Forelimb muscle (tissue), 1 donor: Measurements from ENCODE around the gene C2orf49. TPM values are rescaled to one million over a fixed set of nuclear protein-coding genes. Genes with fewer than 3 reads are reported as not detected.

Experiments used
- DNase-seq: peaks from one replicate; pipeline ENCODE4 v3.0.0-alpha.2; 2013; ENCODE audit warnings: low read depth
- polyA plus RNA-seq: library from polyadenylated mRNA; unstranded; fragments of 120-200 nt; gene quantifications from one replicate; pipeline ENCODE4 v1.2.1, GENCODE V29; 2013; ENCODE audit not compliant: insufficient read length

C2orf49 gene
- 16.6 TPM for polyA plus RNA-seq

DNA sequence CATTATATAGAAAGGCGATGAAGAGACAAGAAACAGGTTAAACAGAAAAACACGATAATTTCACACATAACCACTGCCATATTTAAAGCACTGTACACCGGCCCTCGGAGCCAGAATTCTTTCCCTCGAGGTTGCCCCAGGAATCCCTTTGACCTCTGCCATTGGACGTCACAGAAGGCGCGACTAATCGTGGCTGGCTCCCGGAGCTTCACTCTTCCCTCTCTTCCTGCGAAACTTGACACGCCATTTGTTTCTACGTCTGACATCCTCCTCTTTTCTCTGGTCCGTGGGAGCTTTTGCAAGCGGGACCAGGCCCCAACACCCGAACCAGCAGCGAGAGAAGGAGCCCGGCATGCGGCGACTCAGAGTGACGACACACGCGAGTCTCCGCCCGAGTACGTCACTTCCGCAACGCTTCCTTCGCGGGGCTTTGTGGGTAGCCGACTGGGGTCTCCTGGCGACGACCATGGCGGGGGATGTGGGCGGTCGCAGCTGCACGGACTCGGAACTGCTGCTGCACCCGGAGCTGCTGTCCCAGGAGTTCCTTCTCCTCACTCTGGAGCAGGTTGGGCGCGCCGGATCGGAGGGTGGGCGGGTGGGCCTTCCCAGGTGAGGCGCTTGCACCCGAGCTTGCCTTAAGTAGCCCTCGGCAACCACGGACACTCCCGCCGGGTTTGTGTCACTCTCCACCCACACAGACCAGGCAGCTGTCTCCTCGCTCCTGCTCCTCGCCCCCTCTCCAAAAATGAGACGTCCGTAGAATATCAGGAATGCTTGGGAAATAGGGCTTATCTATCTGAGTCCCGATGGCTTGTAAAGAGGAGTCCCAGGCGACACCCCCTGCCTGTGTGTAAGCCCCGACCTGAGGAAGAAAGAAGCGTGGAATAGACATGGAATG is at the start of gene C2orf49:
Gene C2orf49 (plus strand): TSS at position 419 of the 898 bp plus-strand sequence. CDS start 48 bp downstream, at position 467.
- DNase-seq: peak; percentile 77

DNA sequence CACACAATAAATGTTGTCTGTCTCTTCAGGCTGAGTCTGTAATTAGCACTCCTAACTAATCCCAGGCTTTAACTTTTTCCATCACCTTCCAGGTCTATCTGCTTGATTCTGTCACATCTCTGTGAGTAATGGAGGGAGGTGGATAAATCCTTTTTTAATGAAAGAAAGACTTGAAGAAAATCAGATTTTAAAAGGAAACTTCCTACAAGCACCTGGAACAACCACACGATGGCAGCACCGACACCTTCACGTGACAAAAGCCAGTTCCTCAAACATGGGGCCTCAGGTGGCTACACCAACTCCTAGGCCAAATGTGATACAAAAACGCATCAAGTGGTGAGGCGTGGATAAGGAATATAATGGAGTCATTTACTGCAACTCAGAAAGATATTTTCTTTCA is 49.6 kb upstream of the C2orf49 start:
- no peak for DNase-seq

DNA sequence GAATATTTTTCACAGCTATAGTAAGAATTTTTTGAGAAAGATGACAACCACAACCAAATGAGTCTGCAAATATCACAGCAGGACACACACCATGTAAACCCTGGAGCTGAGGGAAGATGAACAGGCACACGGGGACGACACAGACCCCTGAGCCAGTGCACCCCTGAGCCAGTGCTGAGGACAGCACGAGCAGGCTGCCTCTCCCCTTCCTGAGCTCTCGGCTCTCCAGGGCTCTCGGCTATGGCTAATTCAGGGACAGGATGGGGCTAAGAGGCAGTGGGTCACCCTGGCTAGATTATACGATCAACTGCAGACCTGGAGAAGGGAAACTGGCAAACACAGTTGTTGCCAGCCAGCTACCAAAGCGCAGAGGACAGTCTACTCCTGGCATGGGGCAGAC is 49.2 kb upstream of the C2orf49 start:
- DNase-seq: no peak

GRCh38 chr2:105290981-105291660 is 46.2 kb upstream of the C2orf49 start:
- no peak for DNase-seq

- no peak for DNase-seq
Observed at GRCh38 chr2:105291981-105292380, 45.4 kb upstream of the C2orf49 start.

GRCh38 chr2:105294046-105294445 is 43.3 kb upstream of the C2orf49 start:
- DNase-seq: no peak

DNA sequence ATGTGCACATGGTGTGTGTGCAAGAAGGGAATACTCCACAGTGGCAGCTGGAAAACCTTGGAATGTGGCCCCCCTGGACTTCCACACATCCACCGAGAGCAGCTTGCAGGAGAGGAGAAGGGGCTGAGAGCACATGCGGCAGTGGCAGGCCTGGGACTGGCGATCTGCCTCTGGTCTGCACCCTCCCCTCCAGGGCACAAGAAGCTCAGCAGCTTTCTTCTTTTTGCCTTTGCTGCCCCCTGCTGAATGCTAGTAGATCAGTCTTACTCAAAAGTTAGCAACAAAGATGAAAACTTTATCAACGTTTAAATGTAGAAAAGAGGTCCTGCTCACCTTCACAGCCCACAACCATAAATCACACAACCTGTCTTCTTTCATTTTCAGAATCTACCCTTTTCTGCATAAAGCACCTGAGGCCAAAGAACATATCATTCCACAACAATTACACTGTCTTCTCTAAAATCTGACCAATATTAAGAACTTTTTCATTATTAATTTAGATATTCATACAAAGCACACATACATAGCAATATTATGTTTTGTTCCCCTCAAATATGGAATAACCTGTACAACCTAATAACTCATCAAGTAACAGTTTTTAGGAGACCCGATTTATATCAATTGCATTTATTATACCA is 42.4 kb upstream of the C2orf49 start:
- no peak for DNase-seq

- no peak for DNase-seq
Observed at GRCh38 chr2:105296017-105296611, 41.2 kb upstream of the C2orf49 start.

DNA sequence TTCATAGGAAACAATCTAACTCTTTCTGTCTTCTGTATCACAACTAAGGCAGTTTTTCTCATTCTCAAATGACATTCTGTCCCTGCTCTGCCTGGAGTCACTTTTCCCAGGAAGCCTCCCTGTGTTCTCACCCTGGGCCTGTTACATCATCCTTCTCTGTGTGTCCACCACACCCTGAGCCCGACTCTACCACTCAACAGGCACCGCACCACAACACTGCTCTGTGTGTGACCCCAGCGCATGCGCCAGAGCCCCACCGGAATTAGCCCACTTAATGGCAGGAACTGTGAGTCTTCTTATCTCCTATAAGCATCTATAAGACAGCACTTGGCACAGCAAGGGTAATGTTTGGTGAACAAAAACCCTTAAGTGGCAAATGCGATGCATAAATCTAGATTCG is 40.1 kb upstream of the C2orf49 start:
- no peak for DNase-seq

- DNase-seq: no peak
Observed at GRCh38 chr2:105298017-105298416, 39.3 kb upstream of the C2orf49 start.

DNA sequence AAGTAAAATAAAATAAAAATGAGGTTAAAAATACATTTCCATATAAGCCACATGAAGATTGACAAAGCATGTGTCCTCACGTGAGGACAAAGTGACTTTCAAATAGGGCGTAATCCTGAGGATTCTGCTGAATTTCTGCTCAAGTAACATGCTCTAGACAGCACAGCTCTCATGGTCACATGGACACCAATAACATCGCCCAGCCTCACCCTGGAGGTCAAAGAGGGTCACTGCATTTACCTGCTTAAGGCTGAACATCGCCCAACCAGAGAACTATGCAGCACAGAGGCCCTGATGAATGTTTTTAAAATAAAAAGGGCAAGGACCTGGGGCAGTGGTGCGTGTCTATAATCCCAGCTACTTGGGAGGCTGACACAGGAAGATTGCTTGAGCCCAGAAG is 38.0 kb upstream of the C2orf49 start:
- no peak for DNase-seq

GRCh38 chr2:105301646-105302045 is 35.7 kb upstream of the C2orf49 start:
- DNase-seq: no peak

DNA sequence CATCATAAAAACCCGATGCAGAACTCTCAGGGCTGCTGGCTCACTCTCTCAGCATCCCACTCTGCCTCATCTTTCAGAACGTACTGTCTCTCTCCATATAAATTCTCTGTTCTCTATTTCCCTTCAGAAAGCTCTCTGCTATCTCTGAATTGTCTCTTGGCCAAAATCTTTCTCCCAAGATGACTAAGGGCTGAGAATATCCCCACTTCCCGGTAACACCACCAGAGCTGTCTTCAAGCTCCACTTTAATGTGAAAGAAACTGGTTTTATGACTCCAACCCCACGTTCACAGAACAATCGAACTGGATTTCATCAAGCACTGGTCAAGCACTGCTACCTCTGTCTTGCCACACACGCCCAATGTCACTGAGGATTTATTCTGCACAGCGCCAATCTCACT is 30.2 kb upstream of the C2orf49 start:
- DNase-seq: no peak

DNA sequence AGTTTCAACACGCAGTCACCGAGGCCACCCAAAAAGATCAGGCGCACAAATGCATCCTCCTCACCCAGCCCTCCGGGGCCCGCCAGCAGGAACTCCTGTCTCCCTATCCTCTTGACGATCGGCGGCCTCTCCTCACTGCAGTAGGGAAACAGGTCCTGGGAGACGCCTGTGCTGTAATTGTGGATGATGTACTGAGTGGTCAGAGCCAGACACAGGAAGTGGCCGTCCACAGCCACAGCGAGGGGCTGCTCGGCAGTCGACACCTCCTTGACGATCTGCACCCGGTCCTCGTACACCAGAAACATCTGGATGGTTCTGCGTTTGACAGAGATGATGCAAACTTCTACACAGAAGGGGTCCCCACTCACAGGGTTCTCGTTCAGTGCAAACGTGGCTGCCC is 29.8 kb upstream of the C2orf49 start:
- no peak for DNase-seq

GRCh38 chr2:105307962-105308361 is 29.4 kb upstream of the C2orf49 start:
- DNase-seq: no peak

GRCh38 chr2:105308382-105309146 is 28.8 kb upstream of the C2orf49 start:
- no peak for DNase-seq

DNA sequence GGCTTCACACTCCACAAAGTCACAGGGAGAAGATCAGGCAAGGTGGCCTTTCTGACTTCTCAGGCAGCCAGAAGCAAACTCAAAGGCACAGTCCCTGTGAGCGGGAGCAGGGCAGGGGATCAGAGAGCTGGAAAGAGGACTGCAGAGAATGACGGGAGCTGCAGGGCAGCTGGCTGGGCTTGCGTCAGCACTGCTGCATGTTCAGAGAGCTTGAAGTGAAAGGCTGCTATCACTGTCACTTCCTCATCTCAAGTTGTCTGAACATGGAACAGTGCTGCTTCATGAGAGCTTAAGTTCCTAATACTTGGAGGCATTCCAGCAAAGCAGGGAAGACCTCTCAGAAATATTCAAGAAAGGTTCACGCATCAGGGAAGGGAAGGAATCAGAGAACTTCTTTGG is 28.2 kb upstream of the C2orf49 start:
- no peak for DNase-seq

- DNase-seq: no peak
Observed at GRCh38 chr2:105313877-105314276, 23.5 kb upstream of the C2orf49 start.

GRCh38 chr2:105315314-105315713 is 22.0 kb upstream of the C2orf49 start:
- DNase-seq: no peak

DNA sequence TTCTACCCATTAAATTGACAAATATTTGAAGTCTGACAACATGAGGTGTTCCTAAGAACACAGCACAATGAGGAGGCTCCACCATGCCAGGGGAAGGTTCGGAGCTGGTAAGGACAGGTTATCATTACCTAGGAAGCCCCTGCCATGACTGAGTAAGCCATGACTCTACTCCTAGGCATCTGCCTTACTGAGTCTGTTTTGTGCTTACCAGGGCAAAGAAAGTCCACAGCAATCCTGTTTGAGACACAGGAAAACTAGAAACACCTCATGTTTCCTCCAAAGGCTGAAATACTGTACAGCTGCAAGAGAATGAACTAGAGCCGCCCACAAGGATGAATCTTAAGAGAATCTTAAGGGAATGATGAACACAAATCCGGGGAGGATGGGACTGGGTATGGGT is 19.4 kb upstream of the C2orf49 start:
- no peak for DNase-seq

GRCh38 chr2:105320651-105321215 is 16.6 kb upstream of the C2orf49 start:
- DNase-seq: no peak
